ENCODE measurements around the gene FHIT. TPM values are rescaled to one million over a fixed set of nuclear protein-coding genes. Genes with fewer than 3 reads are reported as not detected.

FHIT gene
- total and polyA plus RNA-seq, 4 donors, result 2.1 to 14.7 (median 6.6) TPM

DNA sequence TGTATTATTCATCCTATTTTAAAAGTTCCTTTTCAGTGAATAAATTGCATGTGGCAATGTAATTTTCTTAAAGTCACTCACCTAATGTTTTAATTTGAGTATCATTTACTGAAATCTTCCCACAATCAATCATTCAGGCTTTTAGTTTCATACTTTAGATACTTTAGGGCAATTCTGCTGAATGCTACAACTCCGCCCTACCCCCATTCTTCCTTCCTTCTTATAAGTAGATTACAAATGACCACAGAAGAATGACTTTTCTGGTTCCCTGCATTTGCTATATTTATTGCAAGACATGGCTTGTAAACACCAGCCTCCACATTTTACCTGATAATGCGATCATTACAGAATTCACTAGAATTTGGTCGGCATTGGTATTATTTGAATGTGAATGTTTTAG, 1061.9 kb downstream of the FHIT start:
- no peak overlapping the region for H3K9ac ChIP-seq (ENCODE audit: low read depth in 1 of 2, low read length in 2 of 2)
- no peaks in the 10 kb centered on the region for H3K27me3 ChIP-seq (ENCODE audit: control insufficient read depth in 4 of 4, insufficient read depth in 4 of 4, low read length in 3 of 4)
- H3K9me3 ChIP-seq (ENCODE audit: control insufficient read depth in 4 of 4, low read length in 3 of 4), result no peaks in the 10 kb centered on the region
- WGBS, result 89% methylated on average over 3 of the region's 3 CpGs
- H3K4me3 ChIP-seq (ENCODE audit: low read depth in 1 of 3, low read length in 3 of 3), result no peak overlapping the region
- no peak for DNase-seq (ENCODE audit: low spot score)
- TF ChIP-seq GABPA (IDR thresholded peaks at IDR 0.05 in 1 of 2, conservative IDR thresholded peaks at IDR 0.05 in 1 of 2), result no peak
- TF ChIP-seq YY1 (IDR thresholded peaks at IDR 0.05), result no peak
- no peak for TF ChIP-seq ZBTB33 (IDR thresholded peaks at IDR 0.05)
- TF ChIP-seq JUND (IDR thresholded peaks at IDR 0.05), result no peak
- TF ChIP-seq MAX (IDR thresholded peaks at IDR 0.05), result no peak
- TF ChIP-seq HNF4A (conservative IDR thresholded peaks at IDR 0.05), result no peak
- no peak for TF ChIP-seq NR2F2 (IDR thresholded peaks at IDR 0.05)
- no peak for TF ChIP-seq FOXA2 (IDR thresholded peaks at IDR 0.05)
- TF ChIP-seq HNF4G (IDR thresholded peaks at IDR 0.05), result no peak
- no peak for TF ChIP-seq REST (IDR thresholded peaks at IDR 0.05)
- no peaks in the 10 kb centered on the region for H3K4me1 ChIP-seq (ENCODE audit: control insufficient read depth in 4 of 4, insufficient read depth in 4 of 4, low read length in 3 of 4)
- H3K27ac ChIP-seq (ENCODE audit: low read depth in 1 of 2, low read length in 2 of 2), result no peak overlapping the region
- H3K36me3 ChIP-seq (ENCODE audit: control insufficient read depth in 4 of 4, insufficient read depth in 3 of 4, low read depth in 1 of 4, low read length in 3 of 4), result no peaks in the 10 kb centered on the region

GRCh38 chr3:60188803-60189202, 1062.4 kb downstream of the FHIT start:
- H3K27ac ChIP-seq (ENCODE audit: low read depth in 1 of 2, low read length in 2 of 2), result no peak overlapping the region
- H3K36me3 ChIP-seq (ENCODE audit: control insufficient read depth in 4 of 4, insufficient read depth in 3 of 4, low read depth in 1 of 4, low read length in 3 of 4), result no peaks in the 10 kb centered on the region
- no peak for TF ChIP-seq FOXA2 (IDR thresholded peaks at IDR 0.05)
- TF ChIP-seq EGR1 (IDR thresholded peaks at IDR 0.05; ENCODE audit: low read depth in 2 of 2), result no peak
- no peak for TF ChIP-seq HNF4G (IDR thresholded peaks at IDR 0.05)
- no peak for TF ChIP-seq TAF1 (conservative IDR thresholded peaks at IDR 0.05)
- TF ChIP-seq ATF3 (IDR thresholded peaks at IDR 0.05), result no peak
- no peak for TF ChIP-seq CTCF (IDR thresholded peaks at IDR 0.05; ENCODE audit: low read depth, low read length, missing input control)
- TF ChIP-seq JUND (IDR thresholded peaks at IDR 0.05), result no peak
- TF ChIP-seq NR2F2 (IDR thresholded peaks at IDR 0.05), result no peak
- no peak for TF ChIP-seq FOXA1 (IDR thresholded peaks at IDR 0.05)
- TF ChIP-seq RAD21 (IDR thresholded peaks at IDR 0.05), result no peak
- TF ChIP-seq SP1 (IDR thresholded peaks at IDR 0.05), result no peak
- no peak for TF ChIP-seq HNF4A (conservative IDR thresholded peaks at IDR 0.05)
- no peak for TF ChIP-seq ZBTB33 (IDR thresholded peaks at IDR 0.05)
- no peak for TF ChIP-seq YY1 (IDR thresholded peaks at IDR 0.05)
- TF ChIP-seq GABPA (IDR thresholded peaks at IDR 0.05 in 1 of 2, conservative IDR thresholded peaks at IDR 0.05 in 1 of 2), result no peak
- no peaks in the 10 kb centered on the region for H3K27me3 ChIP-seq (ENCODE audit: control insufficient read depth in 4 of 4, insufficient read depth in 4 of 4, low read length in 3 of 4)
- H3K9ac ChIP-seq (ENCODE audit: low read depth in 1 of 2, low read length in 2 of 2), result no peak overlapping the region
- 79% methylated on average over 2 of the region's 2 CpGs for WGBS
- H3K4me3 ChIP-seq (ENCODE audit: low read depth in 1 of 3, low read length in 3 of 3), result no peak overlapping the region
- H3K9me3 ChIP-seq (ENCODE audit: control insufficient read depth in 4 of 4, low read length in 3 of 4), result no peaks in the 10 kb centered on the region
- no peaks in the 10 kb centered on the region for H3K4me1 ChIP-seq (ENCODE audit: control insufficient read depth in 4 of 4, insufficient read depth in 4 of 4, low read length in 3 of 4)
- DNase-seq (ENCODE audit: low spot score), result no peak

All from liver (tissue), 9 donors.